ENCODE results near the gene PIR.
A peak's percentile ranks its signal among the peaks of the same experiment; 100 is the strongest.

The PIR gene

DNA sequence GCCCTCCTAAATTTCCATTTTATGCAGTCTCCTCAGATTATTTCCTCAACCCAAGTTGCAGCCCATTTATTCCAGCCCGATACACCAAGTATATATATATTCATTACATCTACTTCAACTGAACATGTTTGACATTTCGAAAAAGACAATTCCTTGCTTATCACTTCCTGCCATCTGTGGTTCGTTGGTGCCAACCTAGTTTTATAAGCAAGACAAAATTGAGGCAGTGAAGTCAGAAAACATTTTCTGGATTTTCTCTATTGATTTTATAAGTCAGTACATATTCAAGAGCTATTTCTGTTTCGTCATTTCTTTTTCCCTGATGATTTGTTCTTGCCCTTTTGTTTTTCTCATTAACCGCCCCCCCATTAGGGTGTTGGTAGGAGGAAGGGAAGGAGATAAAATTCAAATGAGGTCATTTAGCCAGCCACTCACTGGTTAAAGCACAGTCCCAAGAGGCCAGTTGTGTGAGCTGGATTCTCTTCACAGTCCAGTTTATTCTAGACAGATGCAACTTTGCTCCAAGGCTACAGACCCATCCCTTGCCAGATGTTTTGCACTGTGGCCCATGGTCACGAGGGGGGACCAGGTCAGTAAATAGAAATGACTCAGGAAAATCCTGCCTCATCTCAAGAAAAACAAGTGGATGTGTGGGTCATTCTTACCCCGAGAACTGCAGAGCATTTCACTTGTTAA is 88.6 kb downstream of the PIR start:
- CTCF ChIA-PET, result no interaction called here
- TF ChIP-seq ZNF596 (tag by site-specific recombination; IDR thresholded peaks at IDR 0.05) (no peak), ZNF501 (tag by site-specific recombination; IDR thresholded peaks at IDR 0.05) (no peak), CTCF (tag by site-specific recombination; IDR thresholded peaks at IDR 0.05) (no peak), MZF1 (tag by site-specific recombination; IDR thresholded peaks at IDR 0.05; ENCODE audit: borderline replicate concordance) (no peak), ZFP3 (tag by site-specific recombination; IDR thresholded peaks at IDR 0.05; ENCODE audit: low read depth) (no peak), ZNF555 (tag by site-specific recombination; conservative IDR thresholded peaks at IDR 0.05) (no peak), HOXA7 (CRISPR knock-in tag; IDR thresholded peaks at IDR 0.05; ENCODE audit: borderline replicate concordance) (no peak), ZBTB7A (tag by site-specific recombination; IDR thresholded peaks at IDR 0.05; ENCODE audit: low read depth) (no peak), ZNF394 (tag by site-specific recombination; IDR thresholded peaks at IDR 0.05; ENCODE audit: borderline replicate concordance) (no peak), ZNF16 (tag by site-specific recombination; IDR thresholded peaks at IDR 0.05; ENCODE audit: low read depth) (no peak), IKZF3 (tag by site-specific recombination; IDR thresholded peaks at IDR 0.05) (no peak)
- H3K27ac ChIP-seq (ENCODE audit: extremely low read depth, low read depth, low read length), result no peak overlapping the region
- no peak overlapping the region for H3K4me3 ChIP-seq (ENCODE audit: low read depth, low read length)
- no peaks in the 10 kb centered on the region for H3K4me1 ChIP-seq (ENCODE audit: control insufficient read depth, insufficient read depth, low read length)
- H3K9me3 ChIP-seq (ENCODE audit: control insufficient read depth, insufficient read depth, low read depth, low read length), result no peaks in the 10 kb centered on the region
- POLR2A ChIA-PET, result no interaction called here
- no peaks in the 10 kb centered on the region for H3K36me3 ChIP-seq (ENCODE audit: control insufficient read depth in 2 of 2, insufficient read depth in 1 of 2, low read length in 2 of 2)

- CTCF ChIA-PET, result interaction anchor here (1.5 kb wide), 1 partner anchor 19 kb away, joined by 4 read pairs; no protein-coding TSS in a partner anchor
- POLR2A ChIA-PET, result no interaction called here
These were observed 91.8 kb downstream of the PIR start for GRCh38 chrX:15401378-15401777.

GRCh38 chrX:15399962-15400391 is 93.2 kb downstream of the PIR start:
- peak; percentile 65; the same call in 1 of the 2 replicates for TF ChIP-seq ZNF112 (tag by site-specific recombination; IDR thresholded peaks at IDR 0.05)
- TF ChIP-seq, protein P1, sequence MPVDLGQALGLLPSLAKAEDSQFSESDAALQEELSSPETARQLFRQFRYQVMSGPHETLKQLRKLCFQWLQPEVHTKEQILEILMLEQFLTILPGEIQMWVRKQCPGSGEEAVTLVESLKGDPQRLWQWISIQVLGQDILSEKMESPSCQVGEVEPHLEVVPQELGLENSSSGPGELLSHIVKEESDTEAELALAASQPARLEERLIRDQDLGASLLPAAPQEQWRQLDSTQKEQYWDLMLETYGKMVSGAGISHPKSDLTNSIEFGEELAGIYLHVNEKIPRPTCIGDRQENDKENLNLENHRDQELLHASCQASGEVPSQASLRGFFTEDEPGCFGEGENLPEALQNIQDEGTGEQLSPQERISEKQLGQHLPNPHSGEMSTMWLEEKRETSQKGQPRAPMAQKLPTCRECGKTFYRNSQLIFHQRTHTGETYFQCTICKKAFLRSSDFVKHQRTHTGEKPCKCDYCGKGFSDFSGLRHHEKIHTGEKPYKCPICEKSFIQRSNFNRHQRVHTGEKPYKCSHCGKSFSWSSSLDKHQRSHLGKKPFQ (tag by site-specific recombination; IDR thresholded peaks at IDR 0.05), result no peak
- TF ChIP-seq ZNF214 (tag by site-specific recombination; IDR thresholded peaks at IDR 0.05; ENCODE audit: borderline replicate concordance), result no peak
- POLR2A ChIA-PET, result no interaction called here

More at GRCh38 chrX:15401378-15401777, 91.8 kb downstream of the PIR start:
- H3K27ac ChIP-seq (ENCODE audit: extremely low read depth, low read depth, low read length), result no peak overlapping the region
- TF ChIP-seq WT1 (tag by site-specific recombination; IDR thresholded peaks at IDR 0.05) (no peak), ZNF561 (tag by site-specific recombination; IDR thresholded peaks at IDR 0.05; ENCODE audit: borderline replicate concordance) (no peak), KLF1 (tag by site-specific recombination; IDR thresholded peaks at IDR 0.05) (no peak), ZNF571 (tag by site-specific recombination; IDR thresholded peaks at IDR 0.05) (no peak), ZNF670 (tag by site-specific recombination; IDR thresholded peaks at IDR 0.05; ENCODE audit: low read depth) (no peak), MZF1 (tag by site-specific recombination; IDR thresholded peaks at IDR 0.05; ENCODE audit: borderline replicate concordance) (no peak), ZNF555 (tag by site-specific recombination; conservative IDR thresholded peaks at IDR 0.05) (no peak), GFI1B (tag by site-specific recombination; IDR thresholded peaks at IDR 0.05) (no peak)
- TF ChIP-seq, protein P2, sequence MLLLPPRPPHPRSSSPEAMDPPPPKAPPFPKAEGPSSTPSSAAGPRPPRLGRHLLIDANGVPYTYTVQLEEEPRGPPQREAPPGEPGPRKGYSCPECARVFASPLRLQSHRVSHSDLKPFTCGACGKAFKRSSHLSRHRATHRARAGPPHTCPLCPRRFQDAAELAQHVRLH (tag by site-specific recombination; IDR thresholded peaks at IDR 0.05), result no peak
- no peaks in the 10 kb centered on the region for H3K9me3 ChIP-seq (ENCODE audit: control insufficient read depth, insufficient read depth, low read depth, low read length)
- H3K4me1 ChIP-seq (ENCODE audit: control insufficient read depth, insufficient read depth, low read length), result no peaks in the 10 kb centered on the region
- H3K4me3 ChIP-seq (ENCODE audit: low read depth, low read length), result no peak overlapping the region
- H3K36me3 ChIP-seq (ENCODE audit: control insufficient read depth in 2 of 2, insufficient read depth in 1 of 2, low read length in 2 of 2), result no peaks in the 10 kb centered on the region

More at GRCh38 chrX:15399962-15400391, 93.2 kb downstream of the PIR start:
- Histone ChIP-seq H3K36me3 (ENCODE audit: control insufficient read depth in 2 of 2, insufficient read depth in 1 of 2, low read length in 2 of 2) (no peaks in the 10 kb centered on the region), H3K4me1 (ENCODE audit: control insufficient read depth, insufficient read depth, low read length) (no peaks in the 10 kb centered on the region), H3K9me3 (ENCODE audit: control insufficient read depth, insufficient read depth, low read depth, low read length) (no peaks in the 10 kb centered on the region), H3K27ac (ENCODE audit: extremely low read depth, low read depth, low read length) (no peak overlapping the region), H3K4me3 (ENCODE audit: low read depth, low read length) (no peak overlapping the region)
- CTCF ChIA-PET, result interaction anchor here (0.9 to 1.5 kb wide), 2 partner anchors 18 to 51 kb away, joined by 4 read pairs; no protein-coding TSS in a partner anchor

Measured in HEK293 (cell line).